GM12892 (cell line): Measurements from ENCODE around the gene SPG7.

ENCODE experiments used
- DNase-seq: peaks from one replicate; pipeline ENCODE4 v3.0.0; 2011; ENCODE audit not compliant: insufficient read length
- FAIRE-seq: peaks from 2 replicates; lab custom pipeline; 2011; peaks lifted over from hg19 to GRCh38; lab: Jason Lieb, UNC
- POLR2A ChIP-seq: IDR thresholded peaks from 2 replicates; pipeline ENCODE4 v1.6.1; 2011; ENCODE audit warnings: low read depth, low read length, control low read depth
- POLR2AphosphoS5 ChIP-seq: IDR thresholded peaks from 2 replicates; pipeline ENCODE4 v1.6.1; 2011; ENCODE audit warnings: low read depth, low read length, control low read depth
- TAF1 ChIP-seq: IDR thresholded peaks from 2 replicates; pipeline ENCODE4 v1.6.1; 2011; ENCODE audit warnings: low read depth, mild to moderate bottlenecking, control low read depth, low read length, borderline replicate concordance

SPG7 gene

GRCh38 chr16:89489898-89490438 lies 18.2 kb upstream of the SPG7 start:
- DNase-seq: no peak
- no peak for FAIRE-seq
- TF ChIP-seq POLR2AphosphoS5: no peak
- TF ChIP-seq TAF1: no peak
- TF ChIP-seq POLR2A: no peak

GRCh38 chr16:89490439-89491237 lies 17.6 kb upstream of the SPG7 start, which contains the start of gene ANKRD11:
ANKRD11 (minus strand) TSS chr16:89490561; CDS start chr16:89317019, 173,542 bp downstream.
- peak; percentile 99 for FAIRE-seq

GRCh38 chr16:89491238-89491869 lies 16.8 kb upstream of the SPG7 start:
- no peak for DNase-seq
- TF ChIP-seq POLR2A: no peak
- TF ChIP-seq POLR2AphosphoS5: no peak
- TF ChIP-seq TAF1: no peak
- FAIRE-seq: no peak

More at GRCh38 chr16:89490439-89491237, 17.6 kb upstream of the SPG7 start, which contains the start of gene ANKRD11:
- DNase-seq: peak; percentile 96
- TF ChIP-seq POLR2AphosphoS5 (peak; percentile 54; the same call in 1 of the 2 replicates), POLR2A (peak; percentile 85), TAF1 (peak; percentile 95)

DNA sequence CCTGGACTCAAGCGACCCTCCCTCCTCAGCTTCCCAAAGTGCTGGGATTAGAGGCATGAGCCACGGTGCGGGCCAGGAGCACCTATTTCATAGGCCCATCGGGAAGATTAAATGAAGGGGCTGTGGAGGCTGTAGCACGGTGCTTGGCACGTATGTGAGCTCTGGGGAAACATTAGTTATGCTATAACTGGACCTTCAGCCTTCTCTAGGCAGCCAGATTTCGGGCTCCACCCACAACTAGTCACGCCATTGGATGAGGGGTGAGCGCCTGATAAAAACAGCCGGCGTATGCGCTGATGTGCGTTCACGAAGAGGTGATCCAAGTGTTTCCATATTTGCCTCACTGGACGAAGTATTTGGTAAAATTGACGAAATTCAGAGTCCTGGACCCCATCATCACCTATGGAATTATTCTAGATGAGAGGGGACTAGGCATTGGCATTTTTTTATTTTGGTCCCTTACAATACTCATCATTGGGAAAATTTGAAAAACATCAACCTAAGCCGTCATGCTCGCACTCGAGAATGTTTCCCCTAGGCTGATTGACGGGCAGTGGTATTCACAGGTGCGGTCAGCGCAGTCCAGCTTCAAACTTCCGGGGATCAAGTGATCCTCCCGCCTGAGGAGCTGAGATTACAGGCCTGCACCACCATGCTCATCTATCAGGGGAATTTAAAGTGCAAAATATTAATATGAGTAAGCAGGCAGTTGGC lies 16.1 kb upstream of the SPG7 start:
- no peak for FAIRE-seq
- no peak for DNase-seq
- TF ChIP-seq POLR2AphosphoS5 (no peak), TAF1 (no peak), POLR2A (no peak)

GRCh38 chr16:89493776-89494175 lies 14.4 kb upstream of the SPG7 start:
- DNase-seq (no peak), FAIRE-seq (no peak)
- TF ChIP-seq TAF1: no peak
- no peak for TF ChIP-seq POLR2A
- no peak for TF ChIP-seq POLR2AphosphoS5

DNA sequence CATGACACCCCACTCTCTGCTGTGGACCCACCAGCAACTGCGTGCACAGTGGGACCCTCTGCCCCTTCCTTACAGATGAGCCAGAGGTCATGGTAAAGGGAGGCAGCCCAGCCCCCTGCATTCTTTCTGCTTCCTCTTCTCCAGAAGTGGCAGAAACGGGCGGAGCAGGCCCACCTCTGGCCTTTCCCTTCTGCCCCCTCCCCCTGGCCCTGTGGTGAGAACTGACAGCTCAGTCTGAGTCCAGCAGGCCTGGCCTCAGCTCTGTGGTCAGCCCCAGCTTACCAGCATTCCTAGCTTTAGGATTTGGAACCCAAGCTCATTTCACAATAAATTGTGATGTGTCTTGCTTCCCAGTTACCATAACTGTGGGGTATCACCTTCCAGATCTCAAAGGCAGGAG lies 13.1 kb upstream of the SPG7 start:
- DNase-seq (no peak), FAIRE-seq (no peak)
- TF ChIP-seq TAF1 (no peak), POLR2A (no peak), POLR2AphosphoS5 (no peak)

DNA sequence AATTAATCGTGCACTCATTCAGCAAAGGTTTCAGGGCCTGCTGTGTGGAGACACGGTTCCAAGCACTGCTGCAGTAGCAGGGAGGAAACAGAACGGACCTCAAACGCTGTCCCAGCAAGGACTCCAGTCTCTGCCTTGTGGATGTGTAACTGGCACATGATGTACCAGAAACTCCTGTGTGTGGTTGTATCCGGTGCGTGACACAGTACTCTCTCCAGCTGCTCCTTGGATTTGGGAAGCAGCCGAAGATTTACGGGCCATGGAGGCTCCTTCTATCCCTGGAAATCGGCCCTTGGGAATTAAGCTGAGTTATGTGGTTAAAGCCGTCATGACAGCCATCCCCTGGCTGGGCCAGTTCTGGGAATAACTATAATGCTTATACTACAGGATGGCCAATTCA lies 9.4 kb upstream of the SPG7 start:
- FAIRE-seq: no peak

DNA sequence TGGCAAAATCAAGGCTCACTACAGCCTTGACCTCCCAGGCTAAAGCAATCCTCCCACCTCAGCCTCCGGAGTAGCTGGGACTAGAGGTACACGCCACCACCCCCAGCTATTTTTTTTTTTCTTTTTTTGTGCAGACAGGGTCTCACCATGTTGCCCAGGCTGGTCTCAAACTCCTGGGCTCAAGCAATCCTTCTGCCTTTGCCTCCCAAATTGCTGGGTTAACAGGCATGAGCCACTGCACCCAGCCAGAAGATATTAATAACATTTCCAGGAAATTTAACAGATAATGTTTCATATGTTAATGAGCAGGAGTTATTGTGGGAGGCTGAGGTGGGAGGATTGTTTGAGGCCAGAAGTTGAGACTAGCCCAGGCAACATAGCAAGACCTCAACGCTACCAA lies 8.4 kb upstream of the SPG7 start:
- DNase-seq (no peak), FAIRE-seq (no peak)
- TF ChIP-seq TAF1 (no peak), POLR2AphosphoS5 (no peak), POLR2A (no peak)

More for the DNA sequence above, 9.4 kb upstream of the SPG7 start:
- TF ChIP-seq POLR2AphosphoS5 (no peak), TAF1 (no peak), POLR2A (no peak)
- DNase-seq: no peak

- DNase-seq (no peak), FAIRE-seq (no peak)
- TF ChIP-seq POLR2AphosphoS5: no peak
- TF ChIP-seq TAF1: no peak
- no peak for TF ChIP-seq POLR2A
These were observed 5.9 kb upstream of the SPG7 start for GRCh38 chr16:89502081-89502843.

DNA sequence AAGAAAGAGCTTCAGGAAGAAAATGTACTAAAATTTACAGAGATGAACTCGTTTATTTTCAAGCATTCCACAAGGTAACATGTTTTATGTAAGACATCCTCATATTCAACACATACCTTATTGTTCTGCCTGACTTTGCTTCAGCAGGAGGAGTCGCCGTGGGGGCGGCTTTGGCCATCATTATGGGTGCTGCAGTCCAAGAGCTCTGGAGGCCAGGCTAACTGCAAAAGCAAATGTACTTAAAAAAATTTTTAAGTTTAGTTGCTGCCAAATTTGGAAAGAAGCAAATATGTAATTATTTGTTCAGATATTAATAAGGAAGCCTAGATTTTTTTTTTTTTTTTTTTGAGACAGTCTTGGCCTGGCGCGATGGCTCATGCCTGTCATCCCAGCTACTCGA lies 4.1 kb upstream of the SPG7 start:
- DNase-seq: no peak
- FAIRE-seq: no peak
- no peak for TF ChIP-seq POLR2A
- no peak for TF ChIP-seq POLR2AphosphoS5
- no peak for TF ChIP-seq TAF1

GRCh38 chr16:89505204-89506112 lies 2.7 kb upstream of the SPG7 start:
- peak; percentile 80 for FAIRE-seq
- peak; percentile 65 for DNase-seq
- TF ChIP-seq POLR2AphosphoS5 (0 out of 2 replicates have a peak, but pooled peaks have one; percentile 38), POLR2A (peak; percentile 44; the same call in 1 of the 2 replicates), TAF1 (no peak)
